BE2C (cell line): ENCODE data around the gene MYO1G.

ENCODE experiments used
- DNase-seq: peaks from one replicate; pipeline ENCODE4 v3.0.0-alpha.2; 2020
- H3K27me3 ChIP-seq: fragments of 250-450 bp; sonication (Bioruptor Pico); 2 replicates; pipeline ENCODE4 v1.5.1; 2020; ENCODE audit warnings: mild to moderate bottlenecking
- H3K36me3 ChIP-seq: fragments of 250-450 bp; sonication (Bioruptor Pico); 2 replicates; pipeline ENCODE4 v1.5.1; 2020; ENCODE audit warnings: mild to moderate bottlenecking
- H3K4me1 ChIP-seq: fragments of 250-450 bp; sonication (Bioruptor Pico); 2 replicates; pipeline ENCODE4 v1.5.1; 2020
- H3K4me3 ChIP-seq: 2 replicates; pipeline ENCODE4 v1.5.1; 2011; ENCODE audit warnings: low read depth, low read length
- H3K9me3 ChIP-seq: fragments of 250-450 bp; sonication (Bioruptor Pico); 2 replicates; pipeline ENCODE4 v1.5.1; 2020
- TF ChIP-seq, protein P1 (sequence below): IDR thresholded peaks from 2 replicates; pipeline ENCODE4 v1.5.1; 2012; ENCODE audit warnings: mild to moderate bottlenecking, low read depth, low read length

MYO1G gene

DNA sequence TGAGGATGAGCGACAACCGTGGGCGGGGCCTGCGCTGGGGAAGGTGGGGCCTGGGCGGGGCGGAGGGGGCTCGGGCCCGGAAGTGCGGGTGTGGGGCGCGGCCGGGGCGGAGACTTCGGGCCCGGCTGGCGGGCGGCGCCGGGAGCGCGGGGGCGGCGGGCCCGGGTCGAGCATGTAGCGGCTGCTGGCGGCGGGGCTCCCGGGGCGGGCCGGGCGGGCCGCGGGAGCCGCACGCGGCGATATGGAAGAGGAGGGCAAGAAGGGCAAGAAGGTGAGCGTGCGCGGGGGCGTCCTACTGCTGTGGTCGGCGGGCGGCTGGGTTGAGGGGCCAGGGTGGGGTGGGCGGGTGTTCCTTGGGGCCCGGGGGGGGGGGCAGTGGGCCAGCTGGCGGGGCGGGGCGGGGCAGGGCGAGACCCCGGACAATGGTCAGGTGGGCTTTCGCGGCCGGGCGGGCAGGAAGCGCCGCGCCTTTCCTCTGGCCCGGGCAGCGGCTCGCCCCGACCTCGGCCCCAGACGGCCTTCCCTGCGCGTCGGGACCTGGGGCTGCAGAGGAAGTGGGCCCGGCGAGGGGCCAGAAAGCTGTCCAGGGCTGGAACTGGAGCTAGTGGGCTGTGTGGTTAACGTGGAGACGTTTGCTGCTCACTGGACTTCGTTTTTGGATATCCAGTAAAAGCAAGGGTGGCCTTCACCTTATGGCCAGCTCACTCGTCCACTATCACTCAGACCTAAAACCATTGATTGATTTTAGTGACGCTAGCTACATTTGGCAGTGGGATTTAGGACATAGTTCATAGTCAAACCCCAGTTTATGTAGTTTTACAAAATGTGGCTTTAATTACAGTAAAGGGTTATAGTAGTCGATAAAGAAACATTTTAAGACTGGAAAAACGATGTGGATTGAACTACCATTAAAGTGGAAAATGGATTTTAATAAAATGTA lies 21.5 kb upstream of the MYO1G start, which contains the start of gene CCM2:
TSS of gene CCM2 (plus strand) at position 109 of the 940 bp plus-strand sequence. CDS start at position 242, 133 bp downstream.
- Histone ChIP-seq H3K4me1 (peaks cover 5% of the 10 kb centered on the region), H3K4me3 (peak within 1 kb of the TSS; percentile 77), H3K36me3 (peaks cover 3% of the 10 kb centered on the region; the same call in 1 of the 2 replicates), H3K9me3 (no peaks in the 10 kb centered on the region), H3K27me3 (no peaks in the 10 kb centered on the region)
- TF ChIP-seq, protein P1, sequence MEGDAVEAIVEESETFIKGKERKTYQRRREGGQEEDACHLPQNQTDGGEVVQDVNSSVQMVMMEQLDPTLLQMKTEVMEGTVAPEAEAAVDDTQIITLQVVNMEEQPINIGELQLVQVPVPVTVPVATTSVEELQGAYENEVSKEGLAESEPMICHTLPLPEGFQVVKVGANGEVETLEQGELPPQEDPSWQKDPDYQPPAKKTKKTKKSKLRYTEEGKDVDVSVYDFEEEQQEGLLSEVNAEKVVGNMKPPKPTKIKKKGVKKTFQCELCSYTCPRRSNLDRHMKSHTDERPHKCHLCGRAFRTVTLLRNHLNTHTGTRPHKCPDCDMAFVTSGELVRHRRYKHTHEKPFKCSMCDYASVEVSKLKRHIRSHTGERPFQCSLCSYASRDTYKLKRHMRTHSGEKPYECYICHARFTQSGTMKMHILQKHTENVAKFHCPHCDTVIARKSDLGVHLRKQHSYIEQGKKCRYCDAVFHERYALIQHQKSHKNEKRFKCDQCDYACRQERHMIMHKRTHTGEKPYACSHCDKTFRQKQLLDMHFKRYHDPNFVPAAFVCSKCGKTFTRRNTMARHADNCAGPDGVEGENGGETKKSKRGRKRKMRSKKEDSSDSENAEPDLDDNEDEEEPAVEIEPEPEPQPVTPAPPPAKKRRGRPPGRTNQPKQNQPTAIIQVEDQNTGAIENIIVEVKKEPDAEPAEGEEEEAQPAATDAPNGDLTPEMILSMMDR, result no peak
- DNase-seq, result peak; percentile 44

DNA sequence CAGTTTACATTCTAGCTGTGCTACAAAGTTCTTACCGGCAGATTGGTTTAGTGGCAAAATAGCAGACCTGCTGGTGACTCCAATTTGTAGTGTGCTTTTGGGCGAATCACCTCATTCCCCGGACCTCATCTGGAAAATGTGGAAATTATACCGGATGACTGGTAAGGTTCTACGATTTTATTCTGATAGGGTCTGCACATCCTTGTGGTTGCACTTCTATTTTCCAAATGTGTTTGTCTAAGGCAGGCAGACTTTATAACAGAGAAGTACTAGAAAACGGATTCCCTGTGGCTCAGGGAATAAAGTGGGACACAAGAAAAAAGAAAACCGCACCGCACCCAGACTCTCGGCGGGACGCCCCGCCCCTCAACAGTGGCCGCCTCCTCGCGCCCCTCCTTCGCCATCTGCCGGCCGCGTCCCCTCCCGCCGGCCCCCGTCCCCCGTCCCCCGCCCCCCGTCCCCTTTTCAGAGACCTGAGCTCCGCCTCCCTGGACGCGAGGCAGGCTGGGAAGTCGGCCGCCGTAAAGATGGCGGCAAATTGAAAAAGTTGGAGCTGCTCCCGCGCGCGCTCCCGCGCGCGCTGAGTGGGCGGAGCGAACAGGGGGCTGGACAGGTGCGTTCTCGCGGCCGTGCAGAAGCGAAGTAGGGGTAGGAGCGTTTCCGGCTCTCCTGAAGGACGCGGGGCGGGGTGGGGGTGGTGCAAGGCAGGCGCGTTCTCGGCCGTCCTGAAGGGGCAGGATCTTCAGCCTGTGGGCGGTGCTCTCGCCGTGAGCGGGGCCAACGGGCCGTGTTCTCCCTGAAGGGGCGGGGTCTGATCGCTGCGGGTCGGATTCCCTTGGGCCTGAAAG lies 20.7 kb upstream of the MYO1G start:
- Histone ChIP-seq H3K9me3 (no peaks in the 10 kb centered on the region), H3K4me1 (peaks cover 5% of the 10 kb centered on the region), H3K27me3 (no peaks in the 10 kb centered on the region), H3K36me3 (peaks cover 3% of the 10 kb centered on the region; the same call in 1 of the 2 replicates), H3K4me3 (peak overlapping the region; percentile 74)
- peak; percentile 100 for DNase-seq
- TF ChIP-seq, protein P1, result no peak

DNA sequence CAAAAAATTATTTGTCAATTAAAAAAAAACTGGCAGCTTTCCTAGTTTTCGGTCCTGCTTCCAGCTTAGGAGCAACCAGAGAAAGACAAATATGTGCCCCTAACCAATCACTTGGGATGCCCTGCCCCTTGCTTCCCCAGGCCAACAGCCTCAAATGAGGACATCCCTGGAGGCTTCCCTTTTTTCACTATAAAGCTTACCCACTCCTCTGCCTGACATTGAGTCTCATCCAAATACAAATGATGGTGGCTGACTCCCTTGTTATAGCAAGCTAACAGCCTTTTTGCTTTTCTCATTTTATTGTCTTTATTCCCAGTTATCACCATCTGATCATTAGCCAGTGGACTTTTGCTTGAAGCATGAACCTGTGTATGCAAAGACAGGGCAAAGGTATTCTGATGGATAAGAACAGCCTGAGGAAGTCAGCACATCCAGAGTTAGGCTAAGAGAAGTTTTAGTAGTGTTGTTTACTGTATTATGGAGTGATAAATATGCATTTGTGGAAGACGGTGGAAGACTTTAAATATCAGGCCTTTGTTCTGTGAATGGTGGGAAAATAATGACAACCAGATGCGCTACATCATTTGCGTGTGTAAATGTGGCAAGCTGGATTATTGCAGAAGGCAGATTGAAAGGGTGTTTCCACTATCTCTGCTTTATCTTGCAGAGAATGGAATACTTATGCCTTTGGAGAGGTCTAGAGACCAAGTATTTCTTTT lies 19.5 kb upstream of the MYO1G start:
- H3K4me1 ChIP-seq, result peaks cover 5% of the 10 kb centered on the region
- TF ChIP-seq, protein P1, result no peak
- peaks cover 3% of the 10 kb centered on the region; the same call in 1 of the 2 replicates for H3K36me3 ChIP-seq
- H3K4me3 ChIP-seq, result peak overlapping the region; percentile 74; the same call in 1 of the 2 replicates
- no peaks in the 10 kb centered on the region for H3K27me3 ChIP-seq
- DNase-seq, result no peak
- no peaks in the 10 kb centered on the region for H3K9me3 ChIP-seq

DNA sequence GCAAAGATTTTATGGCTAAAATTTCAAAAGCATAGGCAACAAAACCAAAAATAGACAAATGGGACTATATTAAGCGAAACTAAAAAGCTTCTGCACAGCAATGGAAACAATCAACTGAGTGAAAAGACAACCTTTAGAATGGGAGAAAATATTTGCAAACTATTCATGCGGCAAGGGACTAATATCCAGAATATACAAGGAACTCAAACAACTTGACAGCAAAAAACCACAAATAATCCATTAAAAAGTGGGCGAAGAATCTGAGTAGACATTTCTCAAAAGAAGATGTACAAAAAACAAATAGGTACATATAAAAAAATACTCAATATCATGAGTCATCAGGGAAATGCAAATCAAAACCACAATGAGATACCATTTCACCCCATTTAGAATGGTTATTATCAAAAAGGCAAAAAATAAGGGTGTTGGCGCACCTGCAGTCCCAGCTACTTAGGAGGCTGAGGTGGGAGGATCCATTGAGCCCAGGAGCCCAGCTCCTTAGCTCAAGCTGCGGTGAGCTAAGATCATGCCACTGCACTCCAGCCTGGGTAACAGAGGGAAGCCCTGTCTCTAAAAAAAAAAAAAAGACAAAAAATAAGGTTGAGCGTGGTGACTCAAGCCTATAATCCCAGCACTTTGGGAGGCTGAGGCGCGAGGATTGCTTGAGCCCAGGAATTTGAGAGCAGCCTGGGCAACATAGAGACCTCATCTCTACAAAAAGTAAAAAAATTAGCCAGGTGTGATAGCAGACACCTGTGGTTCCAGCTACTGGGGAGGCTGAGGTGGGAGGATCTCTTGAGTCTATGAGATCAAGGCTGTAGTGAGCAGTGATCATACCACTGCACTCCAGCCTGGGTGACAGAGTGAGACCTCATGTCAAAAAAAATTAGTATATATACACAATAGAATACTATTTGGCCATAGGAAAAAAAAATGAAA lies 17.0 kb upstream of the MYO1G start:
- H3K27me3 ChIP-seq, result no peaks in the 10 kb centered on the region
- no peak overlapping the region for H3K4me3 ChIP-seq
- H3K4me1 ChIP-seq, result peaks cover 5% of the 10 kb centered on the region
- no peaks in the 10 kb centered on the region for H3K9me3 ChIP-seq
- no peak for DNase-seq
- peaks cover 3% of the 10 kb centered on the region; the same call in 1 of the 2 replicates for H3K36me3 ChIP-seq
- TF ChIP-seq, protein P1, result no peak
